HEK293T (cell line): Measurements from ENCODE around the gene GRK4.

Experiments
- ELF4 ChIP-seq: fragments of 450-650 bp; IDR thresholded peaks from 2 replicates; pipeline ENCODE4 v1.6.1; 2017; ENCODE audit warnings: antibody characterized with exemption
- FOXK2 ChIP-seq: fragments of 450-650 bp; IDR thresholded peaks from 2 replicates; pipeline ENCODE4 v1.6.1; 2016; ENCODE audit warnings: mild to moderate bottlenecking
- FOXM1 ChIP-seq: fragments of 450-650 bp; IDR thresholded peaks from 2 replicates; pipeline ENCODE4 v1.6.1; 2017; ENCODE audit warnings: mild to moderate bottlenecking, borderline replicate concordance
- L3MBTL2 ChIP-seq: fragments of 450-650 bp; conservative IDR thresholded peaks from 2 replicates; pipeline ENCODE4 v1.6.1; 2016; ENCODE audit warnings: mild to moderate bottlenecking
- SUZ12 ChIP-seq: fragments of 450-650 bp; IDR thresholded peaks from 2 replicates; pipeline ENCODE4 v1.6.1; 2016; ENCODE audit warnings: mild to moderate bottlenecking
- ZNF384 ChIP-seq: fragments of 450-650 bp; IDR thresholded peaks from 2 replicates; pipeline ENCODE4 v1.6.1; 2016
- TF ChIP-seq, protein P1 (sequence below): fragments of 450-650 bp; IDR thresholded peaks from 2 replicates; pipeline ENCODE4 v1.6.1; 2016

GRCh38 chr4:3017504-3017903 is 54.1 kb downstream of the GRK4 start:
- TF ChIP-seq ZNF384 (no peak), FOXK2 (no peak), SUZ12 (no peak), FOXM1 (no peak), ELF4 (no peak), L3MBTL2 (no peak)
- TF ChIP-seq, protein P1, sequence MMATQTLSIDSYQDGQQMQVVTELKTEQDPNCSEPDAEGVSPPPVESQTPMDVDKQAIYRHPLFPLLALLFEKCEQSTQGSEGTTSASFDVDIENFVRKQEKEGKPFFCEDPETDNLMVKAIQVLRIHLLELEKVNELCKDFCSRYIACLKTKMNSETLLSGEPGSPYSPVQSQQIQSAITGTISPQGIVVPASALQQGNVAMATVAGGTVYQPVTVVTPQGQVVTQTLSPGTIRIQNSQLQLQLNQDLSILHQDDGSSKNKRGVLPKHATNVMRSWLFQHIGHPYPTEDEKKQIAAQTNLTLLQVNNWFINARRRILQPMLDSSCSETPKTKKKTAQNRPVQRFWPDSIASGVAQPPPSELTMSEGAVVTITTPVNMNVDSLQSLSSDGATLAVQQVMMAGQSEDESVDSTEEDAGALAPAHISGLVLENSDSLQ: no peak
